Breast epithelium (tissue), 3 donors: ENCODE data around the gene OTOP3.

Source experiments
- POLR2A ChIP-seq: fragments of 450-650 bp; IDR thresholded peaks from one replicate; pipeline ENCODE4 v1.6.1; 2016; ENCODE audit warnings: antibody characterized with exemption, mild to moderate bottlenecking, moderate library complexity
- POLR2AphosphoS5 ChIP-seq, 3 donors: sonication (generic); formaldehyde crosslinking; IDR thresholded peaks; one replicate each; pipeline ENCODE4 v1.6.1; 2017; ENCODE audit warnings: antibody characterized with exemption in 3 of 3
- TF ChIP-seq, protein P1 (sequence below), 3 donors: fragments of 450-650 bp; IDR thresholded peaks; one replicate each; pipeline ENCODE4 v1.5.1; 2016 to 2017; ENCODE audit warnings: antibody characterized with exemption in 3 of 3, mild to moderate bottlenecking in 3 of 3, moderate library complexity in 3 of 3

DNA sequence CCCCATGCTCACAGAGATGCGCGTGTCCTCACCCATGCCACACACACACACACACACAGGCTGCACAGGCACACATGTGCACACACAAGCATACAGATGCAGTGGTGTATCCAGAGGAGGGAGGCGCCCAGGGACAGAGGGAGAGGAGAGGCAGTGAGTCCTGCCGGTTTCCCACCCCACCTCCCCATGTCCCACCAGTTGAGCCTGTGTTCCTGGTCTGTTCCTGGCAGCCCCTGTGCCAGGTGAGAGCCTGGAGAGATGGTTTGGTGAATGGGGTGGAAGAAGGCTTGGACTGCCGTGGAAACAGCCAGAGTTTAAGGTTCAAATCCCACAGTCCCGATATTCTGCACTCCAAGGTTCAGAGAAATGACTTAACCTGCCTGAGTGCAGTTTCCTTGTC is 32.0 kb upstream of the OTOP3 start:
- no peak for TF ChIP-seq POLR2AphosphoS5 (IDR thresholded peaks at IDR 0.05)
- TF ChIP-seq, protein P1, sequence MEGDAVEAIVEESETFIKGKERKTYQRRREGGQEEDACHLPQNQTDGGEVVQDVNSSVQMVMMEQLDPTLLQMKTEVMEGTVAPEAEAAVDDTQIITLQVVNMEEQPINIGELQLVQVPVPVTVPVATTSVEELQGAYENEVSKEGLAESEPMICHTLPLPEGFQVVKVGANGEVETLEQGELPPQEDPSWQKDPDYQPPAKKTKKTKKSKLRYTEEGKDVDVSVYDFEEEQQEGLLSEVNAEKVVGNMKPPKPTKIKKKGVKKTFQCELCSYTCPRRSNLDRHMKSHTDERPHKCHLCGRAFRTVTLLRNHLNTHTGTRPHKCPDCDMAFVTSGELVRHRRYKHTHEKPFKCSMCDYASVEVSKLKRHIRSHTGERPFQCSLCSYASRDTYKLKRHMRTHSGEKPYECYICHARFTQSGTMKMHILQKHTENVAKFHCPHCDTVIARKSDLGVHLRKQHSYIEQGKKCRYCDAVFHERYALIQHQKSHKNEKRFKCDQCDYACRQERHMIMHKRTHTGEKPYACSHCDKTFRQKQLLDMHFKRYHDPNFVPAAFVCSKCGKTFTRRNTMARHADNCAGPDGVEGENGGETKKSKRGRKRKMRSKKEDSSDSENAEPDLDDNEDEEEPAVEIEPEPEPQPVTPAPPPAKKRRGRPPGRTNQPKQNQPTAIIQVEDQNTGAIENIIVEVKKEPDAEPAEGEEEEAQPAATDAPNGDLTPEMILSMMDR (IDR thresholded peaks at IDR 0.05) = no peak
- TF ChIP-seq POLR2A = no peak
